ENCODE results near the gene KCNK3.

KCNK3 gene

GRCh38 chr2:26679867-26680266 is 12.7 kb upstream of the KCNK3 start:
- no peak overlapping the region for H2AFZ ChIP-seq (ENCODE audit: low read length)
- H3K4me3 ChIP-seq (ENCODE audit: low read length), result no peak overlapping the region
- no peaks in the 10 kb centered on the region for H3K36me3 ChIP-seq (replicated peaks; ENCODE audit: insufficient read depth, low read length)
- no peaks in the 10 kb centered on the region for H3K9me2 ChIP-seq (replicated peaks; ENCODE audit: insufficient read depth, low read length)
- H3K79me2 ChIP-seq (ENCODE audit: low read length), result no peaks in the 10 kb centered on the region
- no peaks in the 10 kb centered on the region for H3F3A ChIP-seq (ENCODE audit: insufficient read depth, low read length)
- H3K9ac ChIP-seq (ENCODE audit: low read length), result no peak overlapping the region
- no peaks in the 10 kb centered on the region for H3K9me3 ChIP-seq (replicated peaks; ENCODE audit: insufficient read depth, low read length)
- DNase-seq, result no peak
- H3K27me3 ChIP-seq (replicated peaks; ENCODE audit: insufficient read depth, low read length), result peaks cover 83% of the 10 kb centered on the region
- TF ChIP-seq, protein P1, sequence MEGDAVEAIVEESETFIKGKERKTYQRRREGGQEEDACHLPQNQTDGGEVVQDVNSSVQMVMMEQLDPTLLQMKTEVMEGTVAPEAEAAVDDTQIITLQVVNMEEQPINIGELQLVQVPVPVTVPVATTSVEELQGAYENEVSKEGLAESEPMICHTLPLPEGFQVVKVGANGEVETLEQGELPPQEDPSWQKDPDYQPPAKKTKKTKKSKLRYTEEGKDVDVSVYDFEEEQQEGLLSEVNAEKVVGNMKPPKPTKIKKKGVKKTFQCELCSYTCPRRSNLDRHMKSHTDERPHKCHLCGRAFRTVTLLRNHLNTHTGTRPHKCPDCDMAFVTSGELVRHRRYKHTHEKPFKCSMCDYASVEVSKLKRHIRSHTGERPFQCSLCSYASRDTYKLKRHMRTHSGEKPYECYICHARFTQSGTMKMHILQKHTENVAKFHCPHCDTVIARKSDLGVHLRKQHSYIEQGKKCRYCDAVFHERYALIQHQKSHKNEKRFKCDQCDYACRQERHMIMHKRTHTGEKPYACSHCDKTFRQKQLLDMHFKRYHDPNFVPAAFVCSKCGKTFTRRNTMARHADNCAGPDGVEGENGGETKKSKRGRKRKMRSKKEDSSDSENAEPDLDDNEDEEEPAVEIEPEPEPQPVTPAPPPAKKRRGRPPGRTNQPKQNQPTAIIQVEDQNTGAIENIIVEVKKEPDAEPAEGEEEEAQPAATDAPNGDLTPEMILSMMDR (IDR thresholded peaks at IDR 0.05; ENCODE audit: low read length), result no peak
- TF ChIP-seq EZH2phosphoT487 (IDR thresholded peaks at IDR 0.05; ENCODE audit: low read length) (no peak), EZH2 (optimal IDR thresholded peaks at IDR 0.05; ENCODE audit: low read depth, low read length) (no peak)
- H3K27ac ChIP-seq (ENCODE audit: low read length), result no peak overlapping the region
- no peaks in the 10 kb centered on the region for H4K20me1 ChIP-seq (ENCODE audit: insufficient read depth, low read length)
- no peaks in the 10 kb centered on the region for H3K4me1 ChIP-seq (ENCODE audit: low read length)
- no peak overlapping the region for H3K4me2 ChIP-seq (ENCODE audit: low read depth, low read length)

DNA sequence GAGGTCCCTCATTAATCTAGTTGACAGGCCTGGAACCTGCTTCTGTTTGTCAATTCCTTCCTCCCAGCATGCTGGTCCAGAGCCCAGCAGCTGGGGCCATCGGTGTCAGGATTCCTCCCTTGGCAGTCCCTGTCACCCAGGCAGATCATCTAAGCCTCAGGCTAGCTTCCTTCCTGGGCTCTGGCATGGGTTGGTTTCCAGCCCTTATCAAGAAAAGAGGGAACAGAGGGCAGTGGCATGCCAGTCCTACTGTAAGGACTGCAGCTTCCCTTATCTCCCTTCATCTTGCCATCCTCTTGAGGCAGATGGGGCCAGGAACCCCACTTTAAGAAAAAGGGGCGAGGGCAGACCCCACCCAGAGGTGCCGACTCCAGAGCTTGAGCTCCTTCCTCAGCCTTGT is 10.9 kb upstream of the KCNK3 start:
- Histone ChIP-seq H3F3A (ENCODE audit: insufficient read depth, low read length) (no peaks in the 10 kb centered on the region), H3K27me3 (replicated peaks; ENCODE audit: insufficient read depth, low read length) (peaks cover 87% of the 10 kb centered on the region), H3K9ac (ENCODE audit: low read length) (no peak overlapping the region), H3K9me2 (replicated peaks; ENCODE audit: insufficient read depth, low read length) (no peaks in the 10 kb centered on the region), H4K20me1 (ENCODE audit: insufficient read depth, low read length) (no peaks in the 10 kb centered on the region), H3K36me3 (replicated peaks; ENCODE audit: insufficient read depth, low read length) (no peaks in the 10 kb centered on the region), H3K4me1 (ENCODE audit: low read length) (no peaks in the 10 kb centered on the region), H3K4me2 (ENCODE audit: low read depth, low read length) (no peak overlapping the region), H3K79me2 (ENCODE audit: low read length) (no peaks in the 10 kb centered on the region), H3K27ac (ENCODE audit: low read length) (no peak overlapping the region), H3K4me3 (ENCODE audit: low read length) (no peak overlapping the region), H3K9me3 (replicated peaks; ENCODE audit: insufficient read depth, low read length) (no peaks in the 10 kb centered on the region), H2AFZ (ENCODE audit: low read length) (no peak overlapping the region)
- no peak for DNase-seq
- no peak for TF ChIP-seq EZH2 (optimal IDR thresholded peaks at IDR 0.05; ENCODE audit: low read depth, low read length)
- TF ChIP-seq, protein P1 (IDR thresholded peaks at IDR 0.05; ENCODE audit: low read length), result no peak
- no peak for TF ChIP-seq EZH2phosphoT487 (IDR thresholded peaks at IDR 0.05; ENCODE audit: low read length)

- Histone ChIP-seq H3K4me1 (ENCODE audit: low read length) (no peaks in the 10 kb centered on the region), H3K9me2 (replicated peaks; ENCODE audit: insufficient read depth, low read length) (no peaks in the 10 kb centered on the region), H4K20me1 (ENCODE audit: insufficient read depth, low read length) (no peaks in the 10 kb centered on the region), H3K4me2 (ENCODE audit: low read depth, low read length) (no peak overlapping the region), H3K36me3 (replicated peaks; ENCODE audit: insufficient read depth, low read length) (no peaks in the 10 kb centered on the region), H3K27me3 (replicated peaks; ENCODE audit: insufficient read depth, low read length) (peaks cover 90% of the 10 kb centered on the region), H3F3A (ENCODE audit: insufficient read depth, low read length) (no peaks in the 10 kb centered on the region), H3K4me3 (ENCODE audit: low read length) (no peak overlapping the region), H2AFZ (ENCODE audit: low read length) (no peak overlapping the region), H3K79me2 (ENCODE audit: low read length) (no peaks in the 10 kb centered on the region), H3K9ac (ENCODE audit: low read length) (no peak overlapping the region), H3K27ac (ENCODE audit: low read length) (no peak overlapping the region), H3K9me3 (replicated peaks; ENCODE audit: insufficient read depth, low read length) (no peaks in the 10 kb centered on the region)
- no peak for DNase-seq
- TF ChIP-seq, protein P1 (IDR thresholded peaks at IDR 0.05; ENCODE audit: low read length), result no peak
- TF ChIP-seq EZH2 (optimal IDR thresholded peaks at IDR 0.05; ENCODE audit: low read depth, low read length) (no peak), EZH2phosphoT487 (IDR thresholded peaks at IDR 0.05; ENCODE audit: low read length) (no peak)
These were observed 10.4 kb upstream of the KCNK3 start for GRCh38 chr2:26682155-26682554.
